ENCODE results near the gene RPL7A. TPM values are rescaled to one million over a fixed set of nuclear protein-coding genes. Genes with fewer than 3 reads are reported as not detected.

Gene RPL7A
- total RNA-seq, 1 experiment from 2014 or later: 2,895 TPM

DNA sequence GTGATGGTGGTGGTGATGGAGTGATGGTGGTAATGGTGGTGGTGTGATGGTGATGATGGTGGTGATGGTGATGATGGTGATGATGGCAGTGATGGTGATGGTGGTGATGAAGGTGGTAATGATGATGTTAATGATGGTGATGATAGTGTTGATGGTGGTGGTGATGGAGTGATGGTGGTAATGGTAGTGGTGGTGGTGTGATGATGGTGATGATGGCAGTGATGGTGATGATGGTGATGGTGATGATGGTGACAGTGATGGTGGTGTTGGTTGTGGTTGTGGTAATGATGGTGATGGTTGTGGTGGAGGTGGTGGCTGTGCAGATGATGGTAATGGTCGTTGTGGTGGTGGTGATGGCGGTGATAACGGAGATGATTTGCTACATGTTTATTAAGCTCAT, 35.4 kb downstream of the RPL7A start:
- H3K27me3 Mint-ChIP-seq (ENCODE audit: low read depth): peaks cover 17% of the 10 kb centered on the region
- H2BK120ac ChIP-seq (ENCODE audit: low read depth, low read length, poor library complexity, severe bottlenecking): no peak overlapping the region
- H3K14ac ChIP-seq (ENCODE audit: insufficient read depth, low read length): no peak overlapping the region

More for the DNA sequence above, 35.4 kb downstream of the RPL7A start:
- Mint-ChIP-seq H3K9me3 (no peaks in the 10 kb centered on the region), H3K36me3 (ENCODE audit: insufficient read depth in 1 of 3, low read depth in 3 of 3) (no peaks in the 10 kb centered on the region), H3K4me3 (no peak overlapping the region), H3K27ac (no peak overlapping the region), H3K4me1 (no peaks in the 10 kb centered on the region)
- no peak overlapping the region for H3K18ac ChIP-seq (ENCODE audit: insufficient read length, low read depth, low read length)
- DNase-seq: no peak
- no peaks in the 10 kb centered on the region for H3K9me3 ChIP-seq (ENCODE audit: control insufficient read depth, low read depth, low read length)
- no peak overlapping the region for H3T11ph ChIP-seq (ENCODE audit: low read length)
- no peak overlapping the region for H4K5ac ChIP-seq (ENCODE audit: insufficient read length, low read depth, low read length)
- H3K23me2 ChIP-seq (ENCODE audit: insufficient read length, low read depth, low read length, poor library complexity, severe bottlenecking): no peaks in the 10 kb centered on the region
- no peaks in the 10 kb centered on the region for H3K27me3 ChIP-seq (ENCODE audit: insufficient read depth, low read length)
- no peak overlapping the region for H2BK12ac ChIP-seq (ENCODE audit: insufficient read length, low read depth, low read length)
- H4K20me1 ChIP-seq (ENCODE audit: control insufficient read depth, insufficient read depth, insufficient read length): peaks cover 3% of the 10 kb centered on the region
- H3K79me1 ChIP-seq (ENCODE audit: insufficient read depth, low read depth, low read length, poor library complexity, severe bottlenecking): no peaks in the 10 kb centered on the region
- no peak overlapping the region for H3K23ac ChIP-seq (ENCODE audit: insufficient read length, low read depth, low read length)
- no CpG with 5 or more reads among the region's 3 CpGs for WGBS (ENCODE audit: extremely low coverage, insufficient read length, low lambda C conversion rate)
- H3K4me1 ChIP-seq (ENCODE audit: insufficient read depth, low read length): no peaks in the 10 kb centered on the region
- no peak overlapping the region for H4K8ac ChIP-seq (replicated peaks; ENCODE audit: insufficient read length, low read depth, low read length)
- H2BK15ac ChIP-seq (ENCODE audit: low read depth, low read length): no peak overlapping the region
- H2AK5ac ChIP-seq (ENCODE audit: insufficient read length, low read length): no peak overlapping the region
- no peaks in the 10 kb centered on the region for H3K79me2 ChIP-seq (ENCODE audit: insufficient read depth, low read length)
- no peak overlapping the region for H2AFZ ChIP-seq (ENCODE audit: low read length)
- TF ChIP-seq, protein P1, sequence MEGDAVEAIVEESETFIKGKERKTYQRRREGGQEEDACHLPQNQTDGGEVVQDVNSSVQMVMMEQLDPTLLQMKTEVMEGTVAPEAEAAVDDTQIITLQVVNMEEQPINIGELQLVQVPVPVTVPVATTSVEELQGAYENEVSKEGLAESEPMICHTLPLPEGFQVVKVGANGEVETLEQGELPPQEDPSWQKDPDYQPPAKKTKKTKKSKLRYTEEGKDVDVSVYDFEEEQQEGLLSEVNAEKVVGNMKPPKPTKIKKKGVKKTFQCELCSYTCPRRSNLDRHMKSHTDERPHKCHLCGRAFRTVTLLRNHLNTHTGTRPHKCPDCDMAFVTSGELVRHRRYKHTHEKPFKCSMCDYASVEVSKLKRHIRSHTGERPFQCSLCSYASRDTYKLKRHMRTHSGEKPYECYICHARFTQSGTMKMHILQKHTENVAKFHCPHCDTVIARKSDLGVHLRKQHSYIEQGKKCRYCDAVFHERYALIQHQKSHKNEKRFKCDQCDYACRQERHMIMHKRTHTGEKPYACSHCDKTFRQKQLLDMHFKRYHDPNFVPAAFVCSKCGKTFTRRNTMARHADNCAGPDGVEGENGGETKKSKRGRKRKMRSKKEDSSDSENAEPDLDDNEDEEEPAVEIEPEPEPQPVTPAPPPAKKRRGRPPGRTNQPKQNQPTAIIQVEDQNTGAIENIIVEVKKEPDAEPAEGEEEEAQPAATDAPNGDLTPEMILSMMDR (conservative IDR thresholded peaks at IDR 0.05): no peak
- no peak overlapping the region for H3K27ac ChIP-seq (ENCODE audit: insufficient read length, low read depth, low read length)
- no peak overlapping the region for H3K4me2 ChIP-seq (ENCODE audit: insufficient read depth, insufficient read length, low read length)
- no peak overlapping the region for H3K56ac ChIP-seq (ENCODE audit: insufficient read length, low read depth, low read length)
- no peak overlapping the region for H3K9ac ChIP-seq (ENCODE audit: extremely low read depth, insufficient read length, low read length)
- H2BK5ac ChIP-seq (ENCODE audit: insufficient read length, low read length): no peak overlapping the region
- H3K4ac ChIP-seq (ENCODE audit: low read depth, low read length): no peak overlapping the region
- H2BK20ac ChIP-seq (ENCODE audit: low read depth, low read length, poor library complexity, severe bottlenecking): no peak overlapping the region
- H4K91ac ChIP-seq (ENCODE audit: insufficient read length, low read depth, low read length): no peak overlapping the region
